H9 (cell line): ENCODE results near the gene GTPBP4. TPM values are rescaled to one million over a fixed set of nuclear protein-coding genes. Genes with fewer than 3 reads are reported as not detected.
A peak's percentile ranks its signal among the peaks of the same experiment; 100 is the strongest.

Source experiments
- DNase-seq: peaks from one replicate; pipeline ENCODE4 v3.0.0-alpha.2; 2017
- H2AFZ ChIP-seq: one replicate; pipeline ENCODE4 v1.6.1; 2013; ENCODE audit warnings: mild to moderate bottlenecking, low read length, control low read depth, moderate library complexity
- H2AK5ac ChIP-seq: 2 replicates; pipeline ENCODE4 v1.6.1; 2013; ENCODE audit warnings: low read length, control low read depth, mixed read lengths; ENCODE audit not compliant: insufficient read length
- H2BK120ac ChIP-seq: one replicate; pipeline ENCODE4 v1.6.1; 2013; ENCODE audit warnings: low read depth, mild to moderate bottlenecking, low read length, control low read depth, inconsistent platforms; ENCODE audit not compliant: poor library complexity, severe bottlenecking
- H2BK12ac ChIP-seq: 2 replicates; pipeline ENCODE4 v1.6.1; 2013; ENCODE audit warnings: low read length, control low read depth, mixed read lengths, low read depth; ENCODE audit not compliant: insufficient read length
- H2BK15ac ChIP-seq: 2 replicates; pipeline ENCODE4 v1.6.1; 2013; ENCODE audit warnings: low read depth, low read length, control low read depth
- H2BK20ac ChIP-seq: one replicate; pipeline ENCODE4 v1.6.1; 2013; ENCODE audit warnings: low read depth, mild to moderate bottlenecking, low read length, control low read depth, inconsistent platforms; ENCODE audit not compliant: poor library complexity, severe bottlenecking
- H2BK5ac ChIP-seq: 2 replicates; pipeline ENCODE4 v1.6.1; 2013; ENCODE audit warnings: low read length, control low read depth, mixed read lengths; ENCODE audit not compliant: insufficient read length
- H3K14ac ChIP-seq: 2 replicates; pipeline ENCODE4 v1.6.1; 2013; ENCODE audit warnings: low read length, control low read depth; ENCODE audit not compliant: insufficient read depth
- H3K18ac ChIP-seq: 2 replicates; pipeline ENCODE4 v1.6.1; 2013; ENCODE audit warnings: low read depth, mild to moderate bottlenecking, mixed read lengths, low read length, control low read depth; ENCODE audit not compliant: insufficient read length
- H3K23ac ChIP-seq: 2 replicates; pipeline ENCODE4 v1.6.1; 2013; ENCODE audit warnings: low read length, control low read depth, mixed read lengths, low read depth; ENCODE audit not compliant: insufficient read length
- H3K23me2 ChIP-seq: 2 replicates; pipeline ENCODE4 v1.6.1; 2013; ENCODE audit warnings: low read depth, mild to moderate bottlenecking, mixed read lengths, low read length, control low read depth; ENCODE audit not compliant: insufficient read length, poor library complexity, severe bottlenecking
- H3K27ac ChIP-seq: 2 replicates; pipeline ENCODE4 v1.5.1; 2013; ENCODE audit warnings: low read length, control low read depth, mixed read lengths, low read depth; ENCODE audit not compliant: insufficient read length
- H3K27me3 ChIP-seq: 2 replicates; pipeline ENCODE4 v1.6.1; 2013; ENCODE audit warnings: low read length, control low read depth, inconsistent platforms; ENCODE audit not compliant: insufficient read depth
- H3K4ac ChIP-seq: 2 replicates; pipeline ENCODE4 v1.6.1; 2013; ENCODE audit warnings: low read depth, mild to moderate bottlenecking, control low read depth, inconsistent platforms, low read length, moderate library complexity
- H3K4me1 ChIP-seq: 2 replicates; pipeline ENCODE4 v1.6.1; 2013; ENCODE audit warnings: low read length, control low read depth, inconsistent platforms; ENCODE audit not compliant: insufficient read depth
- H3K4me2 ChIP-seq: 2 replicates; pipeline ENCODE4 v1.6.1; 2013; ENCODE audit warnings: low read length, control low read depth, mixed read lengths; ENCODE audit not compliant: insufficient read length, insufficient read depth
- H3K56ac ChIP-seq: 2 replicates; pipeline ENCODE4 v1.6.1; 2013; ENCODE audit warnings: low read depth, mild to moderate bottlenecking, mixed read lengths, low read length, control low read depth; ENCODE audit not compliant: insufficient read length
- H3K79me1 ChIP-seq: 2 replicates; pipeline ENCODE4 v1.6.1; 2013; ENCODE audit warnings: low read depth, mild to moderate bottlenecking, moderate library complexity, low read length, control low read depth, inconsistent platforms; ENCODE audit not compliant: insufficient read depth, poor library complexity, severe bottlenecking
- H3K79me2 ChIP-seq: 2 replicates; pipeline ENCODE4 v1.6.1; 2013; ENCODE audit warnings: low read length, control low read depth, inconsistent platforms; ENCODE audit not compliant: insufficient read depth
- H3K9ac ChIP-seq: 2 replicates; pipeline ENCODE4 v1.6.1; 2013; ENCODE audit warnings: low read length, control low read depth, mixed read lengths; ENCODE audit not compliant: insufficient read length; ENCODE audit errors: extremely low read depth
- H3K9me3 ChIP-seq: one replicate; pipeline ENCODE4 v1.6.1; 2013; ENCODE audit warnings: low read depth, low read length, inconsistent platforms; ENCODE audit not compliant: control insufficient read depth
- H3T11ph ChIP-seq: one replicate; pipeline ENCODE4 v1.6.1; 2013; ENCODE audit warnings: mild to moderate bottlenecking, low read length, control low read depth, inconsistent platforms
- H4K20me1 ChIP-seq: one replicate; pipeline ENCODE4 v1.6.1; 2013; ENCODE audit not compliant: control insufficient read depth, insufficient read length, insufficient read depth
- H4K5ac ChIP-seq: 2 replicates; pipeline ENCODE4 v1.6.1; 2013; ENCODE audit warnings: low read depth, mild to moderate bottlenecking, mixed read lengths, low read length, control low read depth; ENCODE audit not compliant: insufficient read length
- H4K8ac ChIP-seq: replicated peaks from 2 replicates; pipeline ENCODE4 v1.6.1; 2013; ENCODE audit warnings: low read length, control low read depth, mixed read lengths, low read depth; ENCODE audit not compliant: insufficient read length
- H4K91ac ChIP-seq: 2 replicates; pipeline ENCODE4 v1.6.1; 2013; ENCODE audit warnings: low read depth, mild to moderate bottlenecking, moderate library complexity, mixed read lengths, low read length, control low read depth; ENCODE audit not compliant: insufficient read length
- H3K27ac Mint-ChIP-seq, 3 experiments: 2 replicates in 2 of 3; 3 replicates in 1 of 3; pipeline ENCODE4 v1.8.0; 2020 to 2021; ENCODE audit warnings: mixed read lengths in 3 of 3, mild to moderate bottlenecking in 1 of 3, moderate library complexity in 1 of 3
- H3K27me3 Mint-ChIP-seq: 2 replicates; pipeline ENCODE4 v1.8.0; 2021; ENCODE audit warnings: low read depth, mild to moderate bottlenecking, moderate library complexity, mixed read lengths
- H3K36me3 Mint-ChIP-seq, 3 experiments: 2 replicates in 2 of 3; 3 replicates in 1 of 3; pipeline ENCODE4 v1.8.0; 2020 to 2021; ENCODE audit warnings: low read depth in 3 of 3, mixed read lengths in 3 of 3; ENCODE audit not compliant: insufficient read depth in 1 of 3
- H3K4me1 Mint-ChIP-seq, 2 experiments: 2 replicates each; pipeline ENCODE4 v1.8.0; 2020; ENCODE audit warnings: mixed read lengths in 2 of 2
- H3K4me3 Mint-ChIP-seq, 2 experiments: 2 replicates in 1 of 2; 3 replicates in 1 of 2; pipeline ENCODE4 v1.8.0; 2020 to 2021; ENCODE audit warnings: mild to moderate bottlenecking in 2 of 2, mixed read lengths in 2 of 2, moderate library complexity in 1 of 2
- H3K9me3 Mint-ChIP-seq, 2 experiments: 2 replicates in 1 of 2; 3 replicates in 1 of 2; pipeline ENCODE4 v1.8.0; 2020; ENCODE audit warnings: mild to moderate bottlenecking in 2 of 2, mixed read lengths in 2 of 2, moderate library complexity in 1 of 2
- CTCF ChIP-seq: fragments of 200-600 bp; sonication (generic); conservative IDR thresholded peaks from 3 replicates; pipeline ENCODE4 v1.8.0; 2021; ENCODE audit warnings: antibody characterized with exemption, mild to moderate bottlenecking
- WGBS: extraction: QIAGEN DNeasy Blood & Tissue Kit; methylation state at CpG from one replicate; pipeline ENCODE4 v1.1.7; 2013; ENCODE audit warnings: missing lambda C conversion rate, low lambda C conversion rate, mixed read lengths; ENCODE audit not compliant: insufficient read length; ENCODE audit errors: extremely low coverage; 5-methylcytosine and 5-hydroxymethylcytosine counted together
- total RNA-seq: library from RNA; stranded (reverse); gene quantifications from 2 replicates; pipeline ENCODE4 v1.2.1, GENCODE V29; 2021

The GTPBP4 gene
- total RNA-seq, 1 experiment from 2014 or later = 134 TPM

- Histone ChIP-seq H3K56ac (no peak overlapping the region), H3K4ac (no peak overlapping the region), H4K20me1 (peaks cover 2% of the 10 kb centered on the region), H3K27ac (no peak overlapping the region), H2BK20ac (no peak overlapping the region), H2BK12ac (no peak overlapping the region), H3T11ph (no peak overlapping the region), H3K4me1 (no peaks in the 10 kb centered on the region; the same call in 1 of the 2 replicates), H2AFZ (no peak overlapping the region), H3K4me2 (peak overlapping the region; percentile 83), H4K5ac (no peak overlapping the region), H3K79me2 (peaks cover 28% of the 10 kb centered on the region; the same call in 1 of the 2 replicates), H3K23ac (no peak overlapping the region), H4K8ac (no peak overlapping the region), H3K79me1 (peaks cover 7% of the 10 kb centered on the region), H3K23me2 (peaks cover 10% of the 10 kb centered on the region), H4K91ac (no peak overlapping the region), H3K9me3 (no peaks in the 10 kb centered on the region), H2BK5ac (no peak overlapping the region), H3K14ac (peak overlapping the region; percentile 60; the same call in 1 of the 2 replicates), H3K27me3 (no peaks in the 10 kb centered on the region), H2BK15ac (no peak overlapping the region), H2AK5ac (no peak overlapping the region), H2BK120ac (no peak overlapping the region), H3K18ac (no peak overlapping the region), H3K9ac (peak overlapping the region; percentile 78)
- DNase-seq = peak; percentile 28
- no peaks in the 10 kb centered on the region for H3K27me3 Mint-ChIP-seq
- peak overlapping the region; percentile 95 to 98 for H3K4me3 Mint-ChIP-seq
- no peak for TF ChIP-seq CTCF
- peak overlapping the region in 2 of 3 experiments; percentile 94 to 98; a peak in 4 of 7 replicates for H3K27ac Mint-ChIP-seq
- peaks cover 12 to 20% of the 10 kb centered on the region in 2 experiments for H3K4me1 Mint-ChIP-seq
- peaks cover 0 to 2% of the 10 kb centered on the region in 2 experiments; a peak in 3 of 5 replicates for H3K9me3 Mint-ChIP-seq
- WGBS = no CpG with 5 or more reads among the region's 7 CpGs
- H3K36me3 Mint-ChIP-seq = peaks cover 25 to 30% (median 26%) of the 10 kb centered on the region in 3 experiments
Measured at GRCh38 chr10:987620-987869, 689 bp upstream of the GTPBP4 start.
